GM19328 (cell line): ENCODE results near the gene ICA1.
"Not testable (repeated sequence)": the region's sequence is repeated elsewhere in the genome, so short reads cannot be mapped to it uniquely, and the experiment has no call there.

Source experiments
- ATAC-seq: cut with Tn5 transposase; IDR thresholded peaks from one replicate; pipeline ENCODE4 v1.9.1; 2021; ENCODE audit warnings: mild to moderate bottlenecking, moderate library complexity; ENCODE audit not compliant: unreplicated experiment

Gene ICA1

GRCh38 chr7:8271960-8272359 is 10.0 kb upstream of the ICA1 start:
- no peak for ATAC-seq

- ATAC-seq, result no peak
These were observed 1.1 kb upstream of the ICA1 start for GRCh38 chr7:8263048-8263447.

DNA sequence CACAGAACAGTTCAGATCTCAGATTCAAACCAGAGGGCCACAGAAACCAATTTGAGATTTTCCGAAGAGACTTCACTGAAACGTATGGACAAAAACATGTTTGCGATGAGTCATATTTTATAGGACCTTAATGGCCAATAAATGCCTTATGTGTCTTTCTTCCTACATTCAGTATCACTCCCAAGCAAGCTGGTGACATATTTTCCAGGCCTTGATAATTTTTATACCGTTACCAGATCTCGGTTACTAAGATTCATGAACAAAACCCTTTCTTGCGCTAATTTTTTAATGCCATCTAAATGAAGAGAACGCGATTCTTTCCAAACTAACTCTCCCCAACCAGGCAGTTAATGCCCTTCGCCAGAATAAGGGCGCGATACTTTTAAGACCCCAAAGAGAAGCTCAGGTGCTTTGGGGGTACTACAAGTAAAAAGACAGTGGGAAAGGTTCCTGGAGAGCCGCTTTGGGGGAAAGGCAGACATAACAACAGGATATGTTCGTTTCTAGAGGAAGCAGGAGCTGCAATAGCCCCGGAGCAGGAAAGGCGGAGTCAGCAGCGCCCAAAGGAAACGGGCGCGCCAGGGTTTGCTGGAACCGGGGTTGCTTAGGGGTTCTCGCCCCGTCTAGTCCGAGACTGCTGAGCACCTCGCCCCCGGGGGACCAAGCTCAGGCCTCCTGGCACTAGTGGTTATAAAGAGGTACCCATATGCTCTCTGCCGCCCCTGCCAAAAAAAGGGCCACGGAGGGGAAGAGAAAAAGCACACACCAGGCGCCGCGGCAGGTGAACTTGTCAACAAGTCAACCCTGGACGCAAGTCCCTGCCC is 884 bp downstream of the ICA1 start:
- no peak for ATAC-seq

GRCh38 chr7:8259586-8260222 is 2.3 kb downstream of the ICA1 start:
- no peak for ATAC-seq

DNA sequence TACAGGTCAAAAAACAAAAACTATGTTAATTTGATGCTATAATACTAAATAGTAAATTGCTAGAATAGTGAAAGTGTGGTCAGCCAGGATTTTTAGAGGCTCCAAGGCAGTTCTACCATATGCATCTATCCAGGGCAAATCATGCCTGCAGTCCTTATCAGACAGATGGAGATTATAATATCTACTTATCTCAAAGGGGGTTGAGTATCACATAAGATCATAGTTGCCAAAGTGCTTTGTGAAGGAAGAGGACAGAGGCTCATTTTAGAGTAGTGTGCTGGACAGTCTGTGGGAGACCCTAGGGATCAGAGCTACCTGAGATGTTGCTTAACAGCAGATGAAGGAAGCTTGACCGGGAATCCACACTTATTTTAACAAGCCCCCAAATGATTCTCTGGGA is 3.2 kb downstream of the ICA1 start:
- ATAC-seq, result no peak

DNA sequence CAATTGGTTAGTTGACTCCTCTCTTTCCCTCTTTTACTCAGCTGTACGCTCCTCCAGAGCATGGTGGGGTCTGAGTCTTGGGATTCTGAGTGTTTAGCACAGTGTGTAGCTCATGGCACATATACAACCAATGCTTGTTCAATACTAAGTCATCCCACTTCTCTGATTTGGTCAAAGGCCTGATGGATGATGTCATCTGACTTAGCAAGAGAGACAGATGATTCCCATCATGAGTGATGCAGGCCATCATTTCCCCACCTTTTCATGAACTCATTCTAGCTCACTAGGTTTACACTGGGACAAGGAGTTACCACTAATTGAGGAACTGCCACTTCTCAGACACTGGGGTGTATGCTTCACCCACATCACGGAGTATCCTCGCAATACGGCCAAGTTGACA is 3.8 kb downstream of the ICA1 start:
- ATAC-seq, result no peak

GRCh38 chr7:8255680-8256655 is 6.0 kb downstream of the ICA1 start:
- ATAC-seq, result no peak

GRCh38 chr7:8254667-8255066 is 7.3 kb downstream of the ICA1 start:
- ATAC-seq, result no peak

DNA sequence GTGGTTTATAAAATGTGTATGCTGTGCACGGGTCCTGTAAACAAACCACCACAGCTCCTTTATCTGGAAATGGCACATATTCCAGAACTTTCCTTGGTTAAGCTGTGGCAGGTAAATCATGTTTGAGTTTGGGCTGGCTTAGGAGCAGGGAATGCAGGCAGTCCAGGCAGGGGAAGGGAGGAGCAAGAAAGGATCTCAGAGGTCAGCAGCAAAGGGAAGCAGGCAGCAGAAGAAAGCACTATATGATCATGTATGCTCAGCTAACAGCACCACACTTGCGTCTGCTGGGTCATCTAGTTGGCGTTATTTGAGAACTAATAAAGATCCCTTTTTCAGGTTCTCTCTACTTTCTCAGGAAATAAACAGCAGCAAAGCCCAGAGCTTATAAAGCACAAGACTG is 7.8 kb downstream of the ICA1 start:
- no peak for ATAC-seq

DNA sequence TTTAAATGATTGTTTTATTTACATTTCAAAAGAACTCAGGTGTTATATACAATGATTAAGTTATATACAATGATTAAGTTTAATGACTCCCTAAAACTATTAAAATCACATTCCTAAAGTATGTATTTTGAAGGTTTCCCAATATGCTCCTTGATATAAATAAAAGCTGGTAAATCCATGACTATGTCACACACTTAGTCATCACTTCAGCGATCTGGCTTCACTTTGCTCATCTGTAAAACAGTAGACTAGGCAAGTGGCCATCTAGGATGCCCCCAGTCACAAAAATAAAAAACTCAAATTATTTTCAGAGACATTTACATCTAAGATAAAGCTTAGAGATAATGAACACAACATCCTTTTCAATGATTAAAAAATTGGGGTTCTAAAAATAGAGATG is 10.8 kb downstream of the ICA1 start:
- no peak for ATAC-seq

DNA sequence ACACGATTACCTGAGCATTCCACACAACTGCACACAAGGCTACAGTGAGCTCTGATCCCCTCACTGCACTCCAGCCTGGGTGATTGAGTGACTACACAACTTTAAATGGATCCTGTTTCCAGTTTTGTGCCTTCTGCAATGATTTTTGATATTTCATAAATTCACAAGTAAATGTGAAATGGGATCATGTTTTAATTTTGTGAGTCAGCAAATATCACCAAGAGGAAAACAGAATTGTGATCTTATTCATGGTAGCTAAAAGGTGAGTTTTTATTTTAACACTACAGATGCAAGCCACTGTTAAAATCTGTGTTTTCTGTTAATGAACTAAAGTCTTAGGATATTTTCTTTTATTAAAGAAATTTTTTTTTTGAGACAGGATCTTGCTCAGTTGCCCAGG is 11.4 kb downstream of the ICA1 start:
- ATAC-seq, result no peak

GRCh38 chr7:8249121-8249520 is 12.8 kb downstream of the ICA1 start:
- ATAC-seq, result no peak

GRCh38 chr7:8246020-8246419 is 15.9 kb downstream of the ICA1 start:
- no peak for ATAC-seq

DNA sequence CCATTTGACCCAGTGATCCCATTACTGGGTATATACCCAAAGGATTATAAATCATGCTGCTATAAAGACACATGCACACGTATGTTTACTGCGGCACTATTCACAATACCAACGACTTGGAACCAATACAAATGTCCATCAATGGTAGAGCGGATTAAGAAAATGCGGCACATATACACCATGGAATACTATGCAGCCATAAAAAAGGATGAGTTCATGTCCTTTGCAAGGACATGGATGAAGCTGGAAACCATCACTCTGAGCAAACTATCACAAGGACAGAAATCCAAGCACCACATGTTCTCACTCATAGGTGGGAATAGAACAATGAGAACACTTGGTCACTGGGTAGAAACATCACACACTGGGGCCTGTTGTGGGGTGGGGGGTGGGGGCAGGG is 16.9 kb downstream of the ICA1 start:
- ATAC-seq, result not testable (repeated sequence)

DNA sequence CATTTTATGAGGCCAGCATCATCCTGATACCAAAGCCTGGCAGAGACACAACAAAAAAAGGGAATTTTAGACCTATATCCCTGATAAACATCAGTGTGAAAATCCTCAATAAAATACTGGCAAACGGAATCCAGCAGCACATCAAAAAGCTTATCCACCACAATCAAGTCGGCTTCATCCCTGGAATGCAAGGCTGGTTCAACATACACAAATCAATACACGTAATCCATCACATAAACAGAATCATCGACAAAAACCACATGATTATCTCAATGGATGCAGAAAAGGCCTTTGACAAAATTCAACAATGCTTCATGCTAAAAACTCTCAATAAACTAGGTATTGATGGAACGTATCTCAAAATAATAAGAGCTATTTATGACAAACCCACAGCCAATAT is 18.9 kb downstream of the ICA1 start:
- not testable (repeated sequence) for ATAC-seq

- not testable (repeated sequence) for ATAC-seq
These were observed 22.1 kb downstream of the ICA1 start for GRCh38 chr7:8239702-8240362.

- ATAC-seq, result no peak
These were observed 25.1 kb downstream of the ICA1 start for GRCh38 chr7:8236780-8237407.

GRCh38 chr7:8232999-8233847 is 28.7 kb downstream of the ICA1 start:
- no peak for ATAC-seq

GRCh38 chr7:8229927-8230326 is 32.0 kb downstream of the ICA1 start:
- no peak for ATAC-seq
